Right renal pelvis (tissue), 4 donors: ENCODE results near the gene MTERF1. TPM values are rescaled to one million over a fixed set of nuclear protein-coding genes. Genes with fewer than 3 reads are reported as not detected.
"Not testable (repeated sequence)": the region's sequence is repeated elsewhere in the genome, so short reads cannot be mapped to it uniquely, and the experiment has no call there.

Experiments
- DNase-seq, 4 donors: peaks; one replicate each; pipeline ENCODE4 v3.0.0-alpha.2; 2013; ENCODE audit warnings: low read depth in 4 of 4, low spot score in 3 of 4, missing footprints in 1 of 4
- polyA plus RNA-seq, 4 donors: library from polyadenylated mRNA; unstranded; fragments of 120-200 nt; gene quantifications; one replicate each; pipeline ENCODE4 v1.2.1, GENCODE V29; 2013; ENCODE audit not compliant: insufficient read length in 4 of 4

MTERF1 gene, protein sequence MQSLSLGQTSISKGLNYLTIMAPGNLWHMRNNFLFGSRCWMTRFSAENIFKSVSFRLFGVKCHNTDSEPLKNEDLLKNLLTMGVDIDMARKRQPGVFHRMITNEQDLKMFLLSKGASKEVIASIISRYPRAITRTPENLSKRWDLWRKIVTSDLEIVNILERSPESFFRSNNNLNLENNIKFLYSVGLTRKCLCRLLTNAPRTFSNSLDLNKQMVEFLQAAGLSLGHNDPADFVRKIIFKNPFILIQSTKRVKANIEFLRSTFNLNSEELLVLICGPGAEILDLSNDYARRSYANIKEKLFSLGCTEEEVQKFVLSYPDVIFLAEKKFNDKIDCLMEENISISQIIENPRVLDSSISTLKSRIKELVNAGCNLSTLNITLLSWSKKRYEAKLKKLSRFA
- 10 to 100 TPM; 19.5 to 24.8 (median 22.4) TPM for polyA plus RNA-seq

DNA sequence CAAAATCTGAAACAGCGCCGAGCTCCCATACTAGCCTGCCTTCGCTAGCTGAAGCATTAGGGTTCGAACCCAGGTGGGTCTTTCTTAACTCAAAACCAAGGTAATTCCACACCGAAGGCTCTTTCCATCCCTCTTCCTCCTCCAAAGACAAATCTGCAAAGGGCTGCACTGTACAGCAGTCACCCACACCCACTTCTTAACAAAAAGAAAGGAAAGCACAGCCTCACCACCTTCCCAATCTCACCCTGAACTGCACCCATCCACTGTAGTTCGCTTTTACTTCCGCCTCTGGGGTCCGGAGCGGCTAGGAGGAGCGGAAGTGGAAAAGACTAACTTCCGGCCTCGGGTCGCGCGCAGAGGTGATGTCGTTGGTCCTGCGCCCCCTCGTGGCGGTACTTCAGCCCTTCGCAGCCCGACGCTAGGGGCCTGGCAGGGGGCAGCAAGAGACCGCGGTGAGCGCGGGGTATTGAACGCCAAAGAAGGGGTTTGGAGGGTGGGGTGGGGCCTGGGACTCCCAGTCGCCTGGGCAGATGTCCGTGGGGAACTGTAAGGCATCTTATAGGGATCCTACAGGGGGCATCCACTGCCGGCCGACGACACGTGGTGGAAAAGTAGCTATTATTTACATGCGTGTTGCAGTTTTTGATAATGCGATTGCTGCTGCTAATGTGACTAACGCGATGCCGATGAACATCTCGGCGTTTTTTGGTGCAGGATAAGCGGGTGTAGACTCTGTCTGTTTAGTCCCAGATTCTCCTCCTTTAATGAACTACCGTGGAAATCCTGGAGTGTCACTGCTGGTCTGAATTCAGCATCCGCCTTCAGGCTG is at the start of gene MTERF1:
TSS of gene MTERF1 (minus strand) at position 290 of the 829 bp plus-strand sequence. CDS start 619 bp downstream, outside the sequence.
- peak; percentile 88 to 93 (median 92) for DNase-seq

DNA sequence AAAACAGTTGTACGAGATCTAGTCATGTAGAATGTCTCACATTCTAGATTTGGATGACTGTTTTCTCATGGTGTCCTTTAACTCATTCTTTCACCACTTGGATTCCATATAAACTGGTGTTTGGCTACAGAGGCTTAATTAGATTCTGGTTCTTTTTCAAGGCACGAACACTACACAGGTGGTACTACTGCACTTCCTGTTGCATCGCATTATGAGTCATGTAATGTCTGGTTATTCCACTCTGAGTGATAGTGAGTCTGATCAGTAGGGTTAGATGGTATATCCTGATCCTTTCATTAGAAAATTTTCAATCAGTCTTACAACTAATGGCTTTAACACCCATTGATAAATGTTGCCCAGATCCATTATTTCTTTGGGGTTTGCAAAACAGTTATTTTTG is 49.0 kb upstream of the MTERF1 start:
- DNase-seq, result no peak

DNA sequence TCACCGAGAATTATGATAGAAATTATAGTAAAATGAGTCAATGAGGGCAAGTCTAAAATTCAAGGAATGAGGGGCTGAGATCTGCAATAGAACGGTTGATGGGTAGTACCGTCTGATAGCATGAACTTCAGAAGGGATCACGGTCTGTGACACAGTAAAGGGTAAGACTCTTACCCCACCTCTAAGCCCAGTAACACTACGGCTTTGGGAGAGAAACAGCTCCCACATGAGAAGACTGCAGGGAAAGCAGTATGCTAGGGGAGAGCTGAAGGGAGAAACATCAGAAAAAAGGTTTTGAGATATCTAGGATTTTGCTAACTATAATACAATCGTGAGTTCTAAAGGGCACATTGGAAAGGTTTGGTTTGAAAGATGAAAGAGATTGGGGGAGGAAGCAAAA is 47.4 kb upstream of the MTERF1 start:
- DNase-seq, result no peak

DNA sequence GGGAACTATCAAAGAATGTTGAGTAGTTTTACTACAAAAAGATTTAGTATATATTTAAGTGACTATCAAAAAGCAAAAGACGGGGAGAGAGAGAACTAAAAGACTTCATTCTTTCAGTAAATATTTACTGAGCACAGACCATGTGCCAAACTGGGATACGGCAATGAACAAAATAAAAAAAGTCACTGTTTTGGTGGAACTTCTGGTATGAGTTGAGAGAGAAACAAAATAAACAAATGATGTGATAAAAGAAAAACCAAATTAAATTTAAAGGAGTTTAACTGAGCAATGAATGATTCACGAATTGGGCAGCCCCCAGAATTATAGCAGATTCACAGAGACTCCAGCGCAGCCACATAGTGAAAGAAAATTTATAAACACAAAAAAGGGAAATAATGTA is 42.4 kb upstream of the MTERF1 start:
- no peak for DNase-seq

DNA sequence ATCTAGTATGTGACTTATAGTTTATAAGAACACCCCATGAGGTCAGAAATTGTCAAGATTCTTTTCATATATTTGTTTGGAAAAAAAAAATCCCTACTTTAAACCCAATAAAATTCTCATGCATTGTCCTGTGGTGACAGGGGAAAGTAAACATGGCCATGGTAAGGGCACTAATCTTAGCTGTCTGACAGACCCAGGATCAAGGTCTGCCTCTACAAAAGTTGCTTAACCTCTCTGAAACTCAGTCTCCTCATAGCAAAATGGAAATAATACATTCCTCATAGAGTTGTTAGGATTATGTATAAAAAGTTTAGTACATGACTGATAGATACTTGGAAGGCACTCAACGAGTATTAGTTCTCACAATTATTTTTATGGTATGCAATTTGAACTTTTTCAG is 37.9 kb upstream of the MTERF1 start:
- no peak for DNase-seq

DNA sequence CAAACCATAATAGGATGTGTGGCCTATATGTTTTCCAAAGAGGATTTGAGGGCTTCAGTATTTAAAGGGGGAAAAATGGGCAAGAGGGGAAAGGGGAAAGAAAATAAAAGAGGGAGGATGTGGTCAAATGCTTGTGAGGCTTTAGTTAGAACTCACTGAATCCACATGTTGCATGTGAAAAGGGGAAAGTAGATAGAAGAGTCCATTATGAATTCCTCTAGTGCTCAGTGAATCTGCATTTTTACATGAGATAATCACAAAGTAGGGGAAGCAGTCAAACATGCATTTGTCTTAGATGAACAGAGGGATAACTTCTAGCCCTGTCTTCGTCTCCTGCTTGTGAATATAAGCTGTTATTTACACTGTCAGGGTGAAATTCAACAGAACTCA is 35.5 kb upstream of the MTERF1 start:
- no peak for DNase-seq

DNA sequence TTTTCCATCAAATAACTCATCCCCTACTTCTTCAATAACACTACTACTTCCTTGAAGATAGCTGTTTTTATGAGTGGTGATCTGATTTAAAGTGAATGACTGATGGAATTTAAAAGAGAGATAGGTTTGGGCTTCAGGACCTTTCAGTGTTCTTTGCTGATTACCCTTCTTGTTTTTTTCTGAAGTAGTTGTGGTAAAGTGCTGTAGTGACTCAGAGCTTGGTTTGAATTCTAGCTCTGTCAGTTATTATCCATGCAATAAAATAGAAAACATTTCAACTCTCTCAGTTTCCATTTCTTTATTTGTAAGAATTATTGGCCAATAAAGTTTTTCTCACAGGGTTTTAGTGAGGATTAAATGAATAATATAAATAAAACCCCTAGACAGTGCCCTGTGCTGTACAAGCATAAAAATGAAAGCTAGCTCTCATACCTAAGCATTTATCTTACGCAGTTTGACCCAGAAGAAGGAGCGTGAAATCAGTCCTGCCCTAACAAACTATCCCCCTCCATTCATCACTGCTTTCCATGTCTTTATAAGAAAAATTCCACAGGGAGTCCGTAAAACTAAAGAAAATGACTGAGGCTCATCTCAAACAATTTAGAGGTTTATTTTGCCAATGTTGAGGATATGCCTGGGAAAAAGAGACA is 35.0 kb upstream of the MTERF1 start:
- no peak for DNase-seq

DNA sequence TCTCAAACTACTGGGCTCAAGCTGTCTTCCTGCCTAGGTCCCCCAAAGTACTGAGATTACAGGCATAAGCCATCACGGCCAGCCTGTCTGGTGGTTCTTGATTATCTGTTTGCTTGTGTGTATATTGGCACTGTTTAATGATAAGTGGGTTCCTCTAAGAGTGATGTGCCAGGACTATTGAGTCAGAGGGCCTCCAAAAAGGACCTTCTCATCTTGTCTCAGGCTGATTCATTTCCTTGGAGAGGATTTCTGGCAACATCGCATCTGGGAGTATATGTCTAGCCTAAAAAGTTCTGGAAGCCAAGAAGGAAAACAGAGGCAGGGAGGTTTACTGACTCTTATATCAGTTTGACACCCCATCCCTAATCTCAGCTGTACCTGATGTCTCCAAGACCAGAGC is 33.1 kb upstream of the MTERF1 start:
- no peak for DNase-seq

DNA sequence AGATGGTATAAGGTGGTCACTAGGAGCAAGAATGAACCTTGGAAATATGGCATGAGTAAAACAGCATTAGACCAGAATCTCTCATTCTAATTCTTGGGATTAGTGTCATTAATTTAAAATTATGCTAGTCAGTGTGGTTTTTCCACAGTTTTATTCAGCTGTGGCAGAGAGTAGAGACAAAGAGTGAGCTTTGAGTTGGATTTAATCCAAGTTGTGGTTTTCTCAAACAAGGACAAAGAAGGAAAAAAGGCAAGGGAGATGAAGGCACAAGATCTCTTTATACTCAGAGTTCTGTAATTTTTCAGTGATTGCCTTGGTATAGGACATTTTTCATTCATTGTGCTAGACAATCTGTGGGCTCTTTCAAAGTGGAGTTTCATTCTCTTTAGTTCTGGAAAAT is 32.0 kb upstream of the MTERF1 start:
- DNase-seq, result no peak

DNA sequence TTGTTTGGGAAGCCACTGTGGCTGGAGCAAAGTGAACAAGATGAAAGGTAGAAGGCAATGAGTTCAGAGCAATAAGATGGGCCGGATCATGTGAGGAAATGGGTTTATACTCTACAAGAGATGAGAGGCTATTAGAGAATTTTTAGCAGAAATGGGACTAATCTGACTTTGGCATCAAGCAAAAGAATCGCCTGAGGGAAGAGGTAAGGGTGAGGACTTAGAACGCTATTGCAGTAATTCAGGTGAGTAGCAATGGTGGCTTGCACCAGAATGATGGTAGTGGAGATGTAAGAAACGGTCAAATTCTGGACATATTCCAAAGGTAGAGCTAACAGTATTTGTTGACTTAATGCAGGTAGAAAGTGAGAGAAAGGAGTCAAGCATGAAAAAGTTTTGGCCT is 30.6 kb upstream of the MTERF1 start:
- DNase-seq, result no peak

DNA sequence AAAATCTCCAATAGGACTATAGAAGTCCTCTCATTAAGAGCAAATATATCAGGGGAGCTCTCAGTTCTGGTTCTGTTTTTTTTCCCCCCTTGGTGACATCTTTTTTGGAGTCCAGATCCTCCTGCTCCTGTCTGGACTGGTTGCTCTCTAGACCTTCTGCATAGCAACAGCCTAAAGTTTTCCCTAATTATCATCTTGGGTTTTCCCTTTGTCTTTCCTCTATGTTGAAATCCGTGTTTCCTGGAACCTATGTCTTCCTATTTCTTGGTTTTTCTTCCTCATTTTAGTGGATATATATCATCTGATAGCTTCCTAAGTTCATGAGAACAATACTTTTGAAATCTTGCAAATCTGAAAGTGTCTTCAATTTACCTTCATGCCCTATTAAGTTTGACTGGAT is 29.7 kb upstream of the MTERF1 start:
- DNase-seq, result no peak

DNA sequence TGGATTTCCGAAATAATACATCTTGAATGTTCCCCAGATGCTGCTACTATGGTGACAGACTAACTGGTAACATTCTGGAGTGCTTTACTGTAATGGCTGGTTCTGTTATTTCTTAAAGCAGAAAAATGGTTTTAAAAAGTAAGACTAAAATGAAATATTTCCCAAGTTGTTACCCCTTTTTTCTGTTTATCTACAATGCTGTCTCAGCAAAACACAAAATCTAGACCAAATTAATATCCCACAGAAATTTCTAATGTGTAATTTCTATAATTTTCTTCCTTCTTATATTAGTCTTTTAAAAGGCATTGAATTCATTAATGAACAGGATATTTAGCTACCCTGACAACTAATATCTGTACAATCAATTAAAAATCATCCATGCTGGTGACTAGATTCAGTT is 19.1 kb upstream of the MTERF1 start:
- no peak for DNase-seq

DNA sequence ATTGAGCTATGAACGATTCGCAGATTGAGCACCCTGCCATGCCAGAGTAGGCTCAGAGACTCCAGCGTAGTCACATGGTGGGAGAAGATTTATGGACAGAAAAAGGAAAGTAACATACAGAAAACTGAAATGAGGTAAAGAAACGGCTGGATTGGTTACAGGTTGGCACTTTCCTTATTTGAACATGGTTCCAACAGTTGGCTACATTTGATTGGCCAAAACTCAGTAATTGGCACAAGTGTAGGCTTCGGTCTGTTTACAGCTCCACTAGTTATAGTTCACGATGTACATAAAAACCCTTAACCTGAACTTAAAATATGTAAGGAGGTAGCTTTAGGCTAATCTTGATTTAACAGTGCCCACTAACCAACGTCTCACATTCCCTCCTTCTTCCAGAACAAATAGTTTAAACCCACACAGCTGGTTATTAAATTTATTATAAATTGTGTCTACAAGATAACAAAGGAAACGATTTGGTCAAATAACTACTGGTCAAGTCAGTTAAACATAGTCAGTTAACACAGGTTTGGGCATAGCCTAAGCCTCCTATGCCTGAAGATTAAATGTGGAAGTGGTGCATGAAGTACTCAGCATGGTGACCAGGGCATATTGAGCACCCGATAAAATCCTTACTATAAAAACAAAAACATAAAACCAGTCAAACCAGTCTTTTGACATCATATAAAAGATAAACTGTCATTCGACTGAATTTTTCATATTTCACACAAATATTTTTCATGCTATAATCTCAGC is 17.9 kb upstream of the MTERF1 start:
- DNase-seq, result no peak

DNA sequence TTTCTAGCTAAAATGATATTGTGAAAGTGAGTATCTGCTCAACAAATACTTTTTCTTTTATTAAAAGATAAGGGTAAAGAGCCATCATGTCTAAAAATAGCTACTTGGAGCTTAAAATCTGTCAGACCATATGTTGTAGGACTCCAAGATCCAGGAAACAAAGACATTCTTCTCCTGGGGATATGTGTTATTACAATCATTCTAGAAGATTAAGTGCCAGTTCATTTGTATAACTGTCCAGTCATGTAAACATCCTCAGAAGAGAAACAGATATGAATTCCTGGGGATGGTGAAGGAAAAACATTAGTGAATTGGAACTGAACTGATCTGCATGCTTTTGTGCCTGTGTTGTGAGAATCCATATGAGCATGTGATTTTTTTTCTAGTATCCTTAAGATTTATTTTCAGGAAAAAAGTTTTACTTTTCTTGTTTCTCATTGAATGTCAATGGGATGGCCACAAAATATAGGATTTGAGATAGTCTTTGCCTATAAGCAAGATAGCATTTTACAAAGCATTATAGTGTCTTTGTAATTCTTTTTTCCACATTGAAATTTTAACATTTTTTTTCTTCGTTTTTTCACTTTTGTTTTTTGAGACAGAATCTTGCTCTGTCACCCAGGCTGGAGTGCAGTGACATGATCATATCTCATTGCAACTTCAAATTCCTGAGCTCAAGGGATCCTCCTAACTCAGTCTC is 14.4 kb upstream of the MTERF1 start:
- no peak for DNase-seq

DNA sequence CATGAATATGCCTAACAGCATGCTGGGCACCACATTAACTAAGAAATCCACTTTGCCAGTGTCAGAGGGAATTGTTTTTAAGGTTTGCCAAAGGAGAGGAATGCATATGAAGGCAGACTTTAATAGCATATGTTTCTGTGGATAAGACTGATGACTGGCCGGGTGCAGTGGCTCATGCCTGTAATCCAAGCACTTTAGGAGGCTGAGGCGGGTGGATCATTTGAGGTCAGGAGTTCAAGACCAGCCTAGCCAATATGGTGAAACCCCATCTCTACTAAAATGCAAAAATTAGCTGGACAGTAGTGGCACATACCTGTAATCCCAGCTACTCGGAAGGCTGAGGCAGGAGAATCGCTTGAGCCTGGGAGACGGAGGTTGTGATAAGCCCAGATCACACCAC is 13.2 kb upstream of the MTERF1 start:
- DNase-seq, result not testable (repeated sequence)

DNA sequence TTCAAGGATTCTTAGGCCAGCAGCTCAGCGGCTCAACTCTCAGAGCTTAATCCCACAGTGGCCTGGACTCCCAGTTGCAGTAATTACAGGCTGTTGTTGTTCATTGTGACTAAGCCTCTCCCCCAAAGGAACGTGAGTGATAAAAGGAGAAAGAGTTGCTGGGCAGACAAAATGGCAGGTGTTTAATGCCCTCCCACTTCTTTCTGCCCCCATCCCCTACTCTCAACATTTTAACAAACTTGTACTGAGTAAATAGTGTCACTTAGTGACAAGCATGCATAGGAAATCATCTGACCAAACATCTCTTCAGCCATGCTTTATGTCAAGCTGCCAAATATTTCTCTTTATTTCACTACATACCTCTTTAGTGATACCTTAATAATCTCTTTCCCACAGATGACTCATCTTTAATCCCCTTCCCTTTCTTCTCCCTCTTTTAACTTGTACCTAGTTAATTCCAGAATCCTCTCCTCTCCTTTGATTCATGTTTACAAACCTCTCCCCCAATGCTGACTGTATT is 12.4 kb upstream of the MTERF1 start:
- DNase-seq, result no peak

DNA sequence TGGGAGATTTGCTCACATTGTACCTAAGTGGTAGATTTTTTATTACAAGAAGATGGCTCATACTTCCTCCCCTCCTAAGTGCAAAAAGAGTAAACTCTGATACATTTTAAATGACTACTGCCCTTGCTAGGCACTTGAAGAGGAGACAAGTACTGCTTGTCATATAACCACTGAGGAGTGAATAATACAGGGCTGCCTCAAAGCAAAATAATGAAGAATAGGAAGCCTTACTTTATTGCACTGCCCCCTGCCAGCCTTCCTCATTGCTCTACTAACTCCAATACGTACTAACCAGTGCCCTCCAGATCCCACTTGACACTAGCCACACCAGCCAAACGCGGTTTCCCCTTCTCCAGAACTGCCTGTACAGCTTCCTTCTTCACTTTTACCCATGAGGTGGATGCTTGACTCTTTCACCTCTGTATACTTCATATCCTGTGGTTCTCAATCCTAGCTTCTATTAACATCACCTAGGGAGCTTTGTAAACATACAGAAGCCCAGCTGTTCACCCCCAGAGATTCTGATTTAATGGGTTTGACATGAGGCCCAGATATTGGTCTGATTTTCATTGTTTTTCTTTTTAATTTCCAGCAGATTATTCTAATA is 11.7 kb upstream of the MTERF1 start:
- DNase-seq, result no peak

DNA sequence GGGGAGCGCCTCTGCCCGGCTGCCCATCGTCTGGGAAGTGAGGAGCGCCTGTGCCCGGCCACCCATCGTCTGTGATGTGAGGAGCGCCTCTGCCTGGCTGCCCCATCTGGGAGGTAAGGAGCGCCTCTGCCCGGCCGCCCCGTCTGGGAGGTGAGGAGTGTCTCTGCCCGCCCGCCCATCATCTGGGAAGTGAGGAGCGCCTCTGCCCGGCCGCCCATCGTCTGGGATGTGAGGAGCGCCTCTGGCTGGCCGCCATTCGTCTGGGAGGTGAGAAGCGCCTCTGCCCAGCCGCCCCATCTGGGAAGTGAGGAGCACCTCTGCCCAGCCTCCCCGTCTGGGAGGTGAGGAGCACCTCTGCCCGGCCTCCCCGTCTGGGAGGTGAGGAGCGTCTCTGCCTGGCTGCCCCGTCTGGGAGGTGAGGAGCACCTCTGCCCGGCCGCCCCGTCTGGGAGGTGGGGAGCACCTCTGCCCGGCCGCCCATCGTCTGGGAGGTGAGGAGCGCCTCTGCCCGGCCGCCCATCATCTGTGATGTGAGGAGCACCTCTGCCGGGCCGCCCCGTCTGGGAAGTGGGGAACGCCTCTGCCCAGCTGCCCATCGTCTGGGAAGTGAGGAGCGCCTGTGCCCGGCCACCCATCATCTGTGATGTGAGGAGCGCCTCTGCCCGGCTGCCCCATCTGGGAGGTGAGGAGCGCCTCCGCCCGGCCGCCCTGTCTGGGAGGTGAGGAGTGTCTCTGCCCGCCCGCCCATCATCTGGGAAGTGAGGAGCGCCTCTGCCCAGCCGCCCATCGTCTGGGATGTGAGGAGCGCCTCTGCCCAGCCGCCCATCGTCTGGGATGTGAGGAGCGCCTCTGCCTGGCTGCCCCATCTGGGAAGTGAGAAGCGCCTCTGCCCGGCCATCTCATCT is 8.0 kb upstream of the MTERF1 start:
- DNase-seq, result not testable (repeated sequence)
